ENCODE data around the gene CDKN1C.

The CDKN1C gene

GRCh38 chr11:2870969-2871680 is 14.4 kb downstream of the CDKN1C start:
- Histone ChIP-seq H2AFZ (no peak overlapping the region), H3K79me2 (no peaks in the 10 kb centered on the region), H3K4me3 (ENCODE audit: low read depth, low read length) (no peak overlapping the region), H3K4me2 (ENCODE audit: low read length) (no peak overlapping the region), H3K9ac (no peak overlapping the region), H3K4me1 (no peaks in the 10 kb centered on the region), H3K27ac (no peak overlapping the region), H3K27me3 (ENCODE audit: control insufficient read depth, insufficient read depth, low read length) (no peaks in the 10 kb centered on the region), H3K36me3 (ENCODE audit: control insufficient read depth, insufficient read depth, low read length) (no peaks in the 10 kb centered on the region), H3K9me3 (ENCODE audit: control insufficient read depth, low read length) (no peaks in the 10 kb centered on the region)
- TF ChIP-seq CTCF (IDR thresholded peaks at IDR 0.05): no peak

- Histone ChIP-seq H2AFZ (no peak overlapping the region), H3K9ac (no peak overlapping the region), H3K27me3 (ENCODE audit: control insufficient read depth, insufficient read depth, low read length) (no peaks in the 10 kb centered on the region), H3K4me2 (ENCODE audit: low read length) (no peak overlapping the region), H3K9me3 (ENCODE audit: control insufficient read depth, low read length) (no peaks in the 10 kb centered on the region), H3K4me1 (no peaks in the 10 kb centered on the region), H3K4me3 (ENCODE audit: low read depth, low read length) (no peak overlapping the region), H3K79me2 (no peaks in the 10 kb centered on the region), H3K27ac (no peak overlapping the region), H3K36me3 (ENCODE audit: control insufficient read depth, insufficient read depth, low read length) (no peaks in the 10 kb centered on the region)
- TF ChIP-seq CTCF (IDR thresholded peaks at IDR 0.05): no peak
Observed at GRCh38 chr11:2870460-2870859, 15.1 kb downstream of the CDKN1C start.

GRCh38 chr11:2869561-2870427 is 15.8 kb downstream of the CDKN1C start:
- no peaks in the 10 kb centered on the region for H3K27me3 ChIP-seq (ENCODE audit: control insufficient read depth, insufficient read depth, low read length)
- no peaks in the 10 kb centered on the region for H3K4me1 ChIP-seq

GRCh38 chr11:2869134-2869526 is 16.4 kb downstream of the CDKN1C start:
- H2AFZ ChIP-seq: no peak overlapping the region
- no peaks in the 10 kb centered on the region for H3K4me1 ChIP-seq
- H3K79me2 ChIP-seq: no peaks in the 10 kb centered on the region
- no peak overlapping the region for H3K4me2 ChIP-seq (ENCODE audit: low read length)
- H3K27me3 ChIP-seq (ENCODE audit: control insufficient read depth, insufficient read depth, low read length): no peaks in the 10 kb centered on the region
- no peak for TF ChIP-seq CTCF (IDR thresholded peaks at IDR 0.05)
- H3K4me3 ChIP-seq (ENCODE audit: low read depth, low read length): no peak overlapping the region
- H3K27ac ChIP-seq: no peak overlapping the region
- no peaks in the 10 kb centered on the region for H3K9me3 ChIP-seq (ENCODE audit: control insufficient read depth, low read length)
- no peak overlapping the region for H3K9ac ChIP-seq
- H3K36me3 ChIP-seq (ENCODE audit: control insufficient read depth, insufficient read depth, low read length): no peaks in the 10 kb centered on the region

More at GRCh38 chr11:2869561-2870427, 15.8 kb downstream of the CDKN1C start:
- no peaks in the 10 kb centered on the region for H3K9me3 ChIP-seq (ENCODE audit: control insufficient read depth, low read length)
- no peak overlapping the region for H3K4me2 ChIP-seq (ENCODE audit: low read length)
- H3K36me3 ChIP-seq (ENCODE audit: control insufficient read depth, insufficient read depth, low read length): no peaks in the 10 kb centered on the region
- no peak overlapping the region for H2AFZ ChIP-seq
- H3K27ac ChIP-seq: no peak overlapping the region
- no peaks in the 10 kb centered on the region for H3K79me2 ChIP-seq
- H3K4me3 ChIP-seq (ENCODE audit: low read depth, low read length): no peak overlapping the region
- no peak for TF ChIP-seq CTCF (IDR thresholded peaks at IDR 0.05)
- no peak overlapping the region for H3K9ac ChIP-seq
